NT2/D1 (cell line): ENCODE data around the gene SLC25A6.
"Not testable (repeated sequence)": the region's sequence is repeated elsewhere in the genome, so short reads cannot be mapped to it uniquely, and the experiment has no call there.

Source experiments
- DNase-seq: peaks from one replicate; pipeline ENCODE4 v3.0.0-alpha.2; 2011; ENCODE audit warnings: low read depth, low spot score
- H3K27me3 ChIP-seq: 2 replicates; pipeline ENCODE4 v1.6.0; 2011; ENCODE audit warnings: mild to moderate bottlenecking; ENCODE audit not compliant: insufficient read length, insufficient read depth
- H3K36me3 ChIP-seq: 2 replicates; pipeline ENCODE4 v1.6.1; 2011; ENCODE audit warnings: mild to moderate bottlenecking, low read length, mixed read lengths; ENCODE audit not compliant: insufficient read depth, insufficient read length
- H3K4me1 ChIP-seq: 2 replicates; pipeline ENCODE4 v1.5.1; 2011; ENCODE audit not compliant: insufficient read depth, insufficient read length
- H3K4me3 ChIP-seq: 2 replicates; pipeline ENCODE4 v1.5.1; 2011; ENCODE audit warnings: low read depth; ENCODE audit not compliant: insufficient read length
- H3K9ac ChIP-seq: 2 replicates; pipeline ENCODE4 v1.6.0; 2011; ENCODE audit warnings: low read depth; ENCODE audit not compliant: insufficient read length
- H3K9me3 ChIP-seq: 2 replicates; pipeline ENCODE4 v1.5.1; 2011; ENCODE audit warnings: mild to moderate bottlenecking, low read length; ENCODE audit not compliant: insufficient read depth
- SUZ12 ChIP-seq: IDR thresholded peaks from 2 replicates; pipeline ENCODE4 v1.6.1; 2011; ENCODE audit not compliant: insufficient read length, insufficient read depth; ENCODE audit errors: extremely low read depth
- YY1 ChIP-seq: IDR thresholded peaks from 2 replicates; pipeline ENCODE4 v1.6.1; 2011; ENCODE audit not compliant: insufficient read length, insufficient read depth
- ZNF274 ChIP-seq: IDR thresholded peaks from 2 replicates; pipeline ENCODE4 v1.6.1; 2011; ENCODE audit warnings: mild to moderate bottlenecking, low read depth, low read length

SLC25A6 gene

DNA sequence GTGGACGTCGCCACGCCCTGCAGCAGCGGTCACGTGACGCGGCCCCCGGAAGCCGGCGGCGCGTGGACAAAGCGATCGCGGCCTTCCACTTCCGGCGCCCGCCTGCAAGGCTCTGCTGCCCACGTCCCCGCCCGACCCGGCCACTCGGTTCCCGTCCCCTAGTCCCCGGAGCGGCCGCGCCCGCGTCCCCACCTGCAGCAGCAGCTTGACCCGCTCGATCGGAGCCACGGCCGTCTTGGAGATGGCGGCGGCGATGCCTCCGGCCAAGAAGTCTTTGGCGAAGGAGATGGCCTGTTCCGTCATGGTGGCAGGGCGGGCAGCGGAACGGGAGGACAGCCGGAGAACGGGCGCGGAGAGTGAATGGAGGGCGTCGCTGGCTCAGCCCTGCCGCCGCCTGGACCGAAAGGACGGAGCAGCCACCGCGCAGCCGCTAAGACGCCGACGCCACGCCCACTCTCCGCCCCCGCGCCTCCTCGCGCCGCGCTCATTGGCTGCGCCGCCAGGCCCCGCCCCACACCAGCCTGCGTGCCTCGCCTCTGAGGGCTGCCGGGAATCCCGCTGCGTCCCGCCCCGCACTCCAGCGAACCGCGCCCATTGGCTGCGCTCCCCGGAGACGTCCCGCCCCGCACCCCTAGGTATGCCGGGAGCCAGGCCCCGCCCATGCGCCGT is at the start of gene SLC25A6:
TSS of gene SLC25A6 (minus strand) at position 407 of the 669 bp plus-strand sequence. CDS start at position 303, 104 bp downstream.
- Histone ChIP-seq H3K4me3 (peak within 1 kb of the TSS; percentile 96), H3K9me3 (no peaks in the 10 kb centered on the region), H3K36me3 (peaks cover 80% of the 10 kb centered on the region), H3K4me1 (peaks cover 32% of the 10 kb centered on the region), H3K9ac (peak within 1 kb of the TSS; percentile 100), H3K27me3 (no peaks in the 10 kb centered on the region)
- peak; percentile 98 for DNase-seq
- TF ChIP-seq SUZ12 (no peak), YY1 (no peak), ZNF274 (no peak)

DNA sequence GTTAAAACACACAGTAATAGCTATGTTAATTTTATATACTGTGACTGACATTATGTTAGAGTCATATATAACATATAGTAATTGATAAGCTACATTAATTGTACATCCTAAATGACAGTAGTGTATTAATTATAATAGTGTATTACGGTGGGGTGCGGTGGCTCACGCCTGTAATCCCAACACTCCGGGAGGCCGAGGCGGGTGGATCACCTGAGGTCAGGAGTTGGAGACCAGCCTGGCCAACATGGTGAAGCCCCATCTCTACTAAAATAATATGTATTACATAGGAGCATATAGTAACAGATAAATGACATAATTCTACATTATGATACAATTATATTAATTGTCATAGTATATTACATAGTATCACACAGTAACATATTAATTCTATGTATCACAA is 48.6 kb upstream of the SLC25A6 start:
- no peak for DNase-seq
- H3K4me1 ChIP-seq: no peaks in the 10 kb centered on the region
- no peak overlapping the region for H3K4me3 ChIP-seq
- no peaks in the 10 kb centered on the region for H3K27me3 ChIP-seq
- peaks cover 71% of the 10 kb centered on the region for H3K36me3 ChIP-seq
- peaks cover 4% of the 10 kb centered on the region; the same call in 1 of the 2 replicates for H3K9me3 ChIP-seq
- no peak overlapping the region for H3K9ac ChIP-seq
- TF ChIP-seq SUZ12 (no peak), ZNF274 (no peak), YY1 (no peak)

DNA sequence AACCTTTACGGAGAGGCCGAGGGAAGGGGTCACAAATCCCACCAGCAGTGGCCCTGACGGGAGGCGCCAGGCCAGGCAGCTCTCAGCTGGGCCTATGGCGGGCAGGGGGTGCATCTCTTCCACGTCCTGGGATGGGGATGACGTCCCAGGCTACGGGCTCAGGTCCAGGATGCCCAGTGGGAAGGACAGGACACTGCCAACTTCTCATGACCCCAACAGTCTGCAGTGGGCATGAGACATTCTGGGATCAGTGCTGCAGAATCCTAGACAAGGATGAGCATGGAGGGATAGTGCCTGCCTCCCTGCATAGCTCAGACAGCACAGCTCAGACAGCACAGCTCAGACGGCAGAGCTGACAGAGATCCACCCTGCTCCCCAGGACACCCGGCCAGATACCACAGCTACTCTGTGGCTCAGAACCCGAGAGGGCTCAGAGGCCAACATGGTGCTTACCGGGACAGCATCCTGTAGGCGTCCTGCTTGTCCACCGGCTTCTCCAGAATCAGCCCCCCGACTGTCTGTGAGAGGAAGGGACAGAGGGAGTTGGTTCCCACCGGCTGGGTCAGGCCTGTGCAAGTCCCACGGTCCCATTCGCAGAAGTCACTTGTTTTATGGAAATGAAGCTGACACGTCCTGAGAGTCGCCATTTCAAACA is 43.5 kb upstream of the SLC25A6 start:
- Histone ChIP-seq H3K4me3 (no peak overlapping the region), H3K27me3 (no peaks in the 10 kb centered on the region), H3K9ac (no peak overlapping the region), H3K36me3 (peaks cover 60% of the 10 kb centered on the region), H3K9me3 (no peaks in the 10 kb centered on the region), H3K4me1 (peaks cover 7% of the 10 kb centered on the region)
- no peak for TF ChIP-seq SUZ12
- no peak for TF ChIP-seq ZNF274
- no peak for TF ChIP-seq YY1
- DNase-seq: no peak

DNA sequence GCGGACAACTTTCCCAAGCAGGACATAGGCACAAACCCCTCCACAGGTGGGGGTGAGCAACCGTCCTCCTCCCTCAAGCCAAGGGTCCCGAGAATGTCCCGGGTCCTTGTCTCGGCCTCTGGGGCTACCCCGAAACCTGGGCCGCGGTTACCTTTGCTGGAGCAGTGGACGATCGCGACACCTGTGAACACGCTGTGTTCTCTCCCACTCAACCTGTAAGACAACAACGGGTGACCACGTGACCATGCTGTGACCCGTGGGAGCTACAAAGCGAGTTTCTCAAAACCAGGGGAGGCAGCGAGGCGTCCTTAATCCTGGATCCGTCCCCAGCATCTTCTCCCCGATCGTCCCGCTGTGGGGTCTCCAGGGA is 42.9 kb upstream of the SLC25A6 start:
- H3K4me1 ChIP-seq: peaks cover 7% of the 10 kb centered on the region
- H3K27me3 ChIP-seq: no peaks in the 10 kb centered on the region
- no peak overlapping the region for H3K4me3 ChIP-seq
- TF ChIP-seq YY1 (no peak), ZNF274 (no peak), SUZ12 (no peak)
- DNase-seq: no peak
- peaks cover 60% of the 10 kb centered on the region for H3K36me3 ChIP-seq
- no peaks in the 10 kb centered on the region for H3K9me3 ChIP-seq
- no peak overlapping the region for H3K9ac ChIP-seq

DNA sequence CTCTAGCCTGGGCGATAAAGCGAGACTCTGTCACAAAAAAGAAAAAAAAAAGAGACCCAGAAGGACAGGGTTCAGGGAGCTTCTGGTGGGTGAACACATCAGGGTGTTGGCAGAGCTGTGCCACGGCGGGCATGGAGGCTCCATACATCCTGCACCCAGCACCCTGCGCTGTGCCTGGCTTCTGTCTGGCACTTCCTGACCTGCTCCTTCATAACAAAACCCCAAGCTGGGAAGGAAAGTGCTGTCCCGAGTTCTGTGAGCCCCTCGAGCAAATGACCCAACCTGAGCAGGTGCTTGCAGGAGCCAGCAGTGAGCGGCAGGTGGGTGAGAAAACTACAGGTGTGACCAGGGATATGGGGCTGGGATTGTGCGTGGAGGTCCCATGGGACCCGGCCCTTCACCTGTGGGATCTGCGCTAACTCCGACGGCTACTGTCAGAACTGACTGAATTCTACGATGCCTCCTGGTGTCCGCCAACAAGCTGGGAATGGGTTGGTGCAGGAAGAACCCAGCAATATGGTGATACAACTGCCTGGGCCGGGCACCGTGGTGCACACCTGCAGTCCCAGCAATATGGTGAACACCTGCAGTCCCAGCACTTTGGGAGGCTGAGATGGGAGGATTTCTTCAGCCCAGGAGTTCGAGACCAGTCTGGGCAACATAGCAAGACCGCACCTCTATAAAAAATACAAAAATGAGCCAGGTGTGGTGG is 41.9 kb upstream of the SLC25A6 start:
- Histone ChIP-seq H3K9ac (no peak overlapping the region), H3K27me3 (no peaks in the 10 kb centered on the region), H3K36me3 (peaks cover 53% of the 10 kb centered on the region), H3K4me1 (peaks cover 7% of the 10 kb centered on the region), H3K9me3 (no peaks in the 10 kb centered on the region), H3K4me3 (no peak overlapping the region)
- TF ChIP-seq SUZ12 (no peak), ZNF274 (no peak)
- no peak for DNase-seq

DNA sequence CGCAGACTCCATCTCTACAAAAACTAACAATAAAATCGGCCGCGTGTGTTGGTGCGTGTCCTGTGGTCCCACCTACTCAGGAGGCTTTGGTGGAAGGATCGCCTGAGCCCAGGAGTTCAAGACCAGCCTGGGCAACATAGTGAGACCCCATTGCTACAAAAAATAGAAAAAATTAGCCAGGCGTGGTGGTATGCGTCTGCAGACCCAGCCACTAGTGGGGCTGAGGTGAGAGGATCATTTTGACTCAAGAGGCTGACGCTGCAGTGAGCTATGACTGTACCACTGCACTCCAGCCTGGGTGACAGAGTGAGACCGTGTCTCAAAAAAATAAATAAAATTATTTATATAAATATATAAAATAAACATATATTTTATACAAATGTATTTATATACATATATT is 38.5 kb upstream of the SLC25A6 start:
- H3K4me3 ChIP-seq: no peak overlapping the region
- H3K4me1 ChIP-seq: peaks cover 7% of the 10 kb centered on the region
- H3K9me3 ChIP-seq: no peaks in the 10 kb centered on the region
- no peak for DNase-seq
- TF ChIP-seq YY1 (no peak), ZNF274 (no peak), SUZ12 (no peak)
- H3K27me3 ChIP-seq: no peaks in the 10 kb centered on the region
- H3K9ac ChIP-seq: no peak overlapping the region
- peaks cover 52% of the 10 kb centered on the region for H3K36me3 ChIP-seq

DNA sequence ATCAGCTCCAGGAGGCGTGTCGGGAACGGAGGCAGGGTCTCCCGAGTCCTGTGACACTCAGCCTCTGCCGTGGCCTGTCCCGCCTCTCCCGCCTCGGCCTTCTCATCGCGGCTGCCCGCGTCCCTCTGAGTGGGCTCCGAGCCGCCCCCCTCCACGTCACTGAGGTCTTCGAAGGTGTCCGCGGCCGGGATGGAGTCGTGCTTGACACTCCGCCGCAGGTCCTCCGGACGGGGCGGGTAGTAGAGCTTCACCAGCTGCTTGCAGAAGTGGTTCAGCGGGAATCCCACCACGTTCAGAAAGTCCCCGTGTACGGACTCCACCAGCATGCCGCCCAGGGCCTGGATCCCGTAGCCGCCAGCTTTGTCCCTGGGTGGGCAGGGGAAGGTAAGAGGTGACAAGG is 35.8 kb upstream of the SLC25A6 start:
- no peak for DNase-seq
- no peak for TF ChIP-seq SUZ12
- TF ChIP-seq YY1: no peak
- TF ChIP-seq ZNF274: no peak
- Histone ChIP-seq H3K9ac (no peak overlapping the region), H3K36me3 (peaks cover 50% of the 10 kb centered on the region), H3K27me3 (no peaks in the 10 kb centered on the region), H3K4me3 (no peak overlapping the region), H3K9me3 (no peaks in the 10 kb centered on the region), H3K4me1 (peaks cover 2% of the 10 kb centered on the region)

DNA sequence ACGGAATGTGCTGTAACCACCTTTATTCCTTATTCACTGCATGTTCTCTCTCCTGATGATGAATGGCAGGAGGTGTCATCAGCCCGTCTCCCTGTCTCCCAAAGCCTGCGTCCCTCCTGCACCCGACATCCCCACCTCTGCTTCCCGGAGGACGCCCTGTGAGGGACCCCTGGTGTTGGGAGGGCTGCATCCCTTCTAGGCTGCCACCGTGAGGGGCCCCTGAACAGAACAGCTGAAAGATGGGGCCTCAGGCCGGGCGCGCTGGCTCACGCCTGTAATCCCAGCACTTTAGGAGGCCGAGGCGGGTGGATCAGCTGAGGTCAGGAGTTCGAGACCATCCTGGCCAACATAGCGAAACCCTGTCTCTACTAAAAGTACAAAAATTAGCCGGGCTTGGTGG is 34.4 kb upstream of the SLC25A6 start:
- not testable (repeated sequence) for DNase-seq, H3K27me3 ChIP-seq, H3K9me3 ChIP-seq, H3K4me3 ChIP-seq, H3K9ac ChIP-seq, H3K4me1 ChIP-seq
- peaks cover 47% of the 10 kb centered on the region for H3K36me3 ChIP-seq
